ENCODE data around the gene SLC35G4.
"Not testable (repeated sequence)": the region's sequence is repeated elsewhere in the genome, so short reads cannot be mapped to it uniquely, and the experiment has no call there.

- not testable (repeated sequence) for TF ChIP-seq CTCF, EP300, POLR2A, POLR2AphosphoS5 (IDR thresholded peaks at IDR 0.05)
Observed at GRCh38 chr18:11647804-11648203, 38.4 kb downstream of the SLC35G4 start.
